ENCODE data around the gene ECM1.
A peak's percentile ranks its signal among the peaks of the same experiment; 100 is the strongest.

ECM1 gene

DNA sequence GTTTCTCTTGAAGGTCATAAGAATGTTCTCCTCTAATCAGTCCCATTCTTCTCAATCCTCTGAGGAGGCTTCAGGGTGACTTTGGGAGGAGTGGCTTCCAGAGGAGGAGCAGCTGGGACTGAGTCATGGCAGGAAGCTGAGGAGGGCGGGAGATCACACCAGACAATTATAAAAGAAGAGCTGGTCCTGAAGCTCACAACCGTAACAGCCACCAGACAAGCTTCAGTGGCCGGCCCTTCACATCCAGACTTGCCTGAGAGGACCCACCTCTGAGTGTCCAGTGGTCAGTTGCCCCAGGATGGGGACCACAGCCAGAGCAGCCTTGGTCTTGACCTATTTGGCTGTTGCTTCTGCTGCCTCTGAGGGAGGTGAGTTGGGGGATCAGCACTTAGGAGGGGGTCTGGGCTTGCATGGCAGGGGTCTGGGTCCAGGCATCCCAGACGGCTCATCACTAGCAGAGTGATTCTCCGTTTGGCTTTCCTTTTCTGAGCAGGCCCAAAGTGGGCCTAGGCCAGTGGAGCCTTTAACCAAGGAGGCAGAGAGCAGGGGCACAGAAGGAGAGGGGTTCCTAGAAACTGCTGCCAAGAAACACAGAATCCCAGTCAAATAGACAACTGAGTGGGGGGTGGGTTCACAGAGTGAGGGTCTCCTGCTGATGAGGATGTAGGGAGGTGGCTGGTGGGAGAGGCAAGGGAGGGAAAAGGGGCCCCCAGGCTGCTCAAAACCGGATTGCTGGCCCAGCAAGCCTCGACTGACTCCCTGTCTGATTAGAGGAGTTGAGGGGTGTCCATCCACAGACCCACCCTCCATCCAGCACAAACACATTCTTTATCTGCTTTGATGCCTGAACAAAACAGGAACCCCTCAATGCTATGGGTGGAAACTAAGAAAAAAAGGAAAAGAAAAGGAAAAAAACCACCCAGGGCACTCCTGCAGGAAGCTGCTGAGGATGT, at the start of gene ECM1:
TSS of gene ECM1 (plus strand) at position 198 of the 953 bp plus-strand sequence. CDS start at position 299, 101 bp downstream.
- Histone ChIP-seq H3K36me3 (ENCODE audit: insufficient read depth) (peaks cover 9% of the 10 kb centered on the region; the same call in 1 of the 2 replicates), H3K27me3 (ENCODE audit: insufficient read depth, low read depth) (no peaks in the 10 kb centered on the region), H3K79me2 (ENCODE audit: insufficient read depth, low read depth) (no peaks in the 10 kb centered on the region), H3K27ac (no peak within 1 kb of the TSS), H3K9ac (no peak within 1 kb of the TSS), H3K4me2 (no peak within 1 kb of the TSS), H3K4me3 (IDR thresholded peaks at IDR 0.05; ENCODE audit: insufficient read depth, low read depth, low read length) (no peak within 1 kb of the TSS), H2AFZ (ENCODE audit: low read depth) (no peak within 1 kb of the TSS), H3K4me1 (ENCODE audit: low read depth, poor library complexity, severe bottlenecking) (no peaks in the 10 kb centered on the region), H4K20me1 (ENCODE audit: insufficient read depth) (no peaks in the 10 kb centered on the region)
- TF ChIP-seq, protein P1, sequence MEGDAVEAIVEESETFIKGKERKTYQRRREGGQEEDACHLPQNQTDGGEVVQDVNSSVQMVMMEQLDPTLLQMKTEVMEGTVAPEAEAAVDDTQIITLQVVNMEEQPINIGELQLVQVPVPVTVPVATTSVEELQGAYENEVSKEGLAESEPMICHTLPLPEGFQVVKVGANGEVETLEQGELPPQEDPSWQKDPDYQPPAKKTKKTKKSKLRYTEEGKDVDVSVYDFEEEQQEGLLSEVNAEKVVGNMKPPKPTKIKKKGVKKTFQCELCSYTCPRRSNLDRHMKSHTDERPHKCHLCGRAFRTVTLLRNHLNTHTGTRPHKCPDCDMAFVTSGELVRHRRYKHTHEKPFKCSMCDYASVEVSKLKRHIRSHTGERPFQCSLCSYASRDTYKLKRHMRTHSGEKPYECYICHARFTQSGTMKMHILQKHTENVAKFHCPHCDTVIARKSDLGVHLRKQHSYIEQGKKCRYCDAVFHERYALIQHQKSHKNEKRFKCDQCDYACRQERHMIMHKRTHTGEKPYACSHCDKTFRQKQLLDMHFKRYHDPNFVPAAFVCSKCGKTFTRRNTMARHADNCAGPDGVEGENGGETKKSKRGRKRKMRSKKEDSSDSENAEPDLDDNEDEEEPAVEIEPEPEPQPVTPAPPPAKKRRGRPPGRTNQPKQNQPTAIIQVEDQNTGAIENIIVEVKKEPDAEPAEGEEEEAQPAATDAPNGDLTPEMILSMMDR (conservative IDR thresholded peaks at IDR 0.05; ENCODE audit: low read depth, low read length): no peak

DNA sequence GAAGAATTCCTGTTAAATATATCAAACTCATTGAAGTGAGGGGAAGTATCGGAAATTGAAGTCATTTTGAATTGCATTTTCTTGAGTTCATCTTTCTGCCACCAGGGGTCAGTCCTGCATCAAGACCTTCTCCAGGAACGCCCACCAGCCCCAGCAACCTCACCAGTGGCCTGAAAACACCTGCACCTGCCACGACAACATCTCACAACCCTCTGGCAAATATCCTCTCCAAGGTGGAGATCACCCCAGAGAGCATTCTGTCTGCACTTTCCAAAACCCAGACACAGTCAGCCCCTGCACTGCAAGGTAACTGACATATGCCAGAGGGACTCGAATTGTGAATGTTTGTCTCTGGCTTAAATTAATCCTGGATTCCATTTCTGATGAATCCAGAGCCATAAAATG, 43.5 kb upstream of the ECM1 start:
- Histone ChIP-seq H3K36me3 (ENCODE audit: insufficient read depth) (peaks cover 6% of the 10 kb centered on the region; the same call in 1 of the 2 replicates), H3K79me2 (ENCODE audit: insufficient read depth, low read depth) (no peaks in the 10 kb centered on the region), H2AFZ (ENCODE audit: low read depth) (no peak overlapping the region), H3K27ac (no peak overlapping the region), H3K4me1 (ENCODE audit: low read depth, poor library complexity, severe bottlenecking) (peaks cover 10% of the 10 kb centered on the region), H3K4me2 (no peak overlapping the region), H3K9ac (no peak overlapping the region), H3K4me3 (IDR thresholded peaks at IDR 0.05; ENCODE audit: insufficient read depth, low read depth, low read length) (no peak overlapping the region), H4K20me1 (ENCODE audit: insufficient read depth) (no peaks in the 10 kb centered on the region), H3K27me3 (ENCODE audit: insufficient read depth, low read depth) (no peaks in the 10 kb centered on the region)
- TF ChIP-seq, protein P1 (conservative IDR thresholded peaks at IDR 0.05; ENCODE audit: low read depth, low read length): peak; percentile 100

GRCh38 chr1:150466964-150467363, 40.9 kb upstream of the ECM1 start:
- Histone ChIP-seq H2AFZ (ENCODE audit: low read depth) (no peak overlapping the region), H3K27me3 (ENCODE audit: insufficient read depth, low read depth) (no peaks in the 10 kb centered on the region), H3K79me2 (ENCODE audit: insufficient read depth, low read depth) (no peaks in the 10 kb centered on the region), H3K4me3 (IDR thresholded peaks at IDR 0.05; ENCODE audit: insufficient read depth, low read depth, low read length) (no peak overlapping the region), H3K4me2 (no peak overlapping the region), H3K27ac (no peak overlapping the region), H4K20me1 (ENCODE audit: insufficient read depth) (no peaks in the 10 kb centered on the region), H3K4me1 (ENCODE audit: low read depth, poor library complexity, severe bottlenecking) (peaks cover 10% of the 10 kb centered on the region), H3K36me3 (ENCODE audit: insufficient read depth) (peaks cover 12% of the 10 kb centered on the region; the same call in 1 of the 2 replicates), H3K9ac (no peak overlapping the region)
- TF ChIP-seq, protein P1 (conservative IDR thresholded peaks at IDR 0.05; ENCODE audit: low read depth, low read length): no peak

GRCh38 chr1:150469291-150469690, 38.6 kb upstream of the ECM1 start:
- Histone ChIP-seq H3K4me3 (IDR thresholded peaks at IDR 0.05; ENCODE audit: insufficient read depth, low read depth, low read length) (no peak overlapping the region), H3K27ac (no peak overlapping the region), H4K20me1 (ENCODE audit: insufficient read depth) (no peaks in the 10 kb centered on the region), H3K79me2 (ENCODE audit: insufficient read depth, low read depth) (no peaks in the 10 kb centered on the region), H3K4me1 (ENCODE audit: low read depth, poor library complexity, severe bottlenecking) (peaks cover 7% of the 10 kb centered on the region), H3K36me3 (ENCODE audit: insufficient read depth) (peaks cover 12% of the 10 kb centered on the region; the same call in 1 of the 2 replicates), H3K4me2 (no peak overlapping the region), H3K9ac (no peak overlapping the region), H3K27me3 (ENCODE audit: insufficient read depth, low read depth) (no peaks in the 10 kb centered on the region), H2AFZ (ENCODE audit: low read depth) (no peak overlapping the region)
- TF ChIP-seq, protein P1 (conservative IDR thresholded peaks at IDR 0.05; ENCODE audit: low read depth, low read length): no peak
